GM12873 (cell line): ENCODE measurements around the gene SMG7.

Source experiments
- TF ChIP-seq, protein P1 (sequence below): IDR thresholded peaks from 2 replicates; pipeline ENCODE4 v1.5.1; 2012; ENCODE audit warnings: low read depth, mild to moderate bottlenecking, moderate library complexity, low read length, control low read depth; ENCODE audit not compliant: insufficient read depth; ENCODE audit errors: missing control alignments

The SMG7 gene, protein sequence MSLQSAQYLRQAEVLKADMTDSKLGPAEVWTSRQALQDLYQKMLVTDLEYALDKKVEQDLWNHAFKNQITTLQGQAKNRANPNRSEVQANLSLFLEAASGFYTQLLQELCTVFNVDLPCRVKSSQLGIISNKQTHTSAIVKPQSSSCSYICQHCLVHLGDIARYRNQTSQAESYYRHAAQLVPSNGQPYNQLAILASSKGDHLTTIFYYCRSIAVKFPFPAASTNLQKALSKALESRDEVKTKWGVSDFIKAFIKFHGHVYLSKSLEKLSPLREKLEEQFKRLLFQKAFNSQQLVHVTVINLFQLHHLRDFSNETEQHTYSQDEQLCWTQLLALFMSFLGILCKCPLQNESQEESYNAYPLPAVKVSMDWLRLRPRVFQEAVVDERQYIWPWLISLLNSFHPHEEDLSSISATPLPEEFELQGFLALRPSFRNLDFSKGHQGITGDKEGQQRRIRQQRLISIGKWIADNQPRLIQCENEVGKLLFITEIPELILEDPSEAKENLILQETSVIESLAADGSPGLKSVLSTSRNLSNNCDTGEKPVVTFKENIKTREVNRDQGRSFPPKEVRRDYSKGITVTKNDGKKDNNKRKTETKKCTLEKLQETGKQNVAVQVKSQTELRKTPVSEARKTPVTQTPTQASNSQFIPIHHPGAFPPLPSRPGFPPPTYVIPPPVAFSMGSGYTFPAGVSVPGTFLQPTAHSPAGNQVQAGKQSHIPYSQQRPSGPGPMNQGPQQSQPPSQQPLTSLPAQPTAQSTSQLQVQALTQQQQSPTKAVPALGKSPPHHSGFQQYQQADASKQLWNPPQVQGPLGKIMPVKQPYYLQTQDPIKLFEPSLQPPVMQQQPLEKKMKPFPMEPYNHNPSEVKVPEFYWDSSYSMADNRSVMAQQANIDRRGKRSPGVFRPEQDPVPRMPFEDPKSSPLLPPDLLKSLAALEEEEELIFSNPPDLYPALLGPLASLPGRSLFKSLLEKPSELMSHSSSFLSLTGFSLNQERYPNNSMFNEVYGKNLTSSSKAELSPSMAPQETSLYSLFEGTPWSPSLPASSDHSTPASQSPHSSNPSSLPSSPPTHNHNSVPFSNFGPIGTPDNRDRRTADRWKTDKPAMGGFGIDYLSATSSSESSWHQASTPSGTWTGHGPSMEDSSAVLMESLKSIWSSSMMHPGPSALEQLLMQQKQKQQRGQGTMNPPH

GRCh38 chr1:183472488-183473216 is at the start of gene SMG7:
Gene SMG7, plus strand, starts transcription at chr1:183472499. Its CDS starts 122 bp downstream, at chr1:183472621.
- TF ChIP-seq, protein P1, sequence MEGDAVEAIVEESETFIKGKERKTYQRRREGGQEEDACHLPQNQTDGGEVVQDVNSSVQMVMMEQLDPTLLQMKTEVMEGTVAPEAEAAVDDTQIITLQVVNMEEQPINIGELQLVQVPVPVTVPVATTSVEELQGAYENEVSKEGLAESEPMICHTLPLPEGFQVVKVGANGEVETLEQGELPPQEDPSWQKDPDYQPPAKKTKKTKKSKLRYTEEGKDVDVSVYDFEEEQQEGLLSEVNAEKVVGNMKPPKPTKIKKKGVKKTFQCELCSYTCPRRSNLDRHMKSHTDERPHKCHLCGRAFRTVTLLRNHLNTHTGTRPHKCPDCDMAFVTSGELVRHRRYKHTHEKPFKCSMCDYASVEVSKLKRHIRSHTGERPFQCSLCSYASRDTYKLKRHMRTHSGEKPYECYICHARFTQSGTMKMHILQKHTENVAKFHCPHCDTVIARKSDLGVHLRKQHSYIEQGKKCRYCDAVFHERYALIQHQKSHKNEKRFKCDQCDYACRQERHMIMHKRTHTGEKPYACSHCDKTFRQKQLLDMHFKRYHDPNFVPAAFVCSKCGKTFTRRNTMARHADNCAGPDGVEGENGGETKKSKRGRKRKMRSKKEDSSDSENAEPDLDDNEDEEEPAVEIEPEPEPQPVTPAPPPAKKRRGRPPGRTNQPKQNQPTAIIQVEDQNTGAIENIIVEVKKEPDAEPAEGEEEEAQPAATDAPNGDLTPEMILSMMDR = no peak

DNA sequence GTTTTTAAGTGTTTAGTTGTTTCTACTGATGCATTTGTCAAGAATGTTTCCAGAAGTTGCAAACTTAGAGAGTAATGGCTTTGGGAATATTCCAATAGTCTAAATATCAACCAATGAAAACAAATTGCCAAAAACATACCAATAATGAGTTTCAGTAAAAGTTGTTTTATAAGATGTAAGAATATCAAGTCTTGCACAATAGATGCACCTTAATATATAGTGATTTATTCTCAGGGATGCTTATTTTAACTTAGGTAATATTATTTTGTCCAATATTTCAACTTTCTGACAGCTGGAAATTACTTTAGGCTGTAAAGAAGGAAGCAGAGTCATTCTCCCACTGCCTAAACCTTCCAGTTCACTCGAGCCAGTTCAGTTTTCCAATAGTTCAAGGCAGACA is 48.8 kb upstream of the SMG7 start:
- TF ChIP-seq, protein P1 = no peak

- TF ChIP-seq, protein P1 = no peak
Measured at GRCh38 chr1:183424691-183425090, 47.6 kb upstream of the SMG7 start.

- TF ChIP-seq, protein P1 = no peak
Measured at GRCh38 chr1:183431840-183432547, 40.3 kb upstream of the SMG7 start.

GRCh38 chr1:183432548-183432875 is 39.8 kb upstream of the SMG7 start:
- TF ChIP-seq, protein P1 = no peak

- TF ChIP-seq, protein P1 = no peak
Measured at GRCh38 chr1:183433703-183434102, 38.6 kb upstream of the SMG7 start.
